ENCODE results near the gene DBN1.
"Not testable (repeated sequence)": the region's sequence is repeated elsewhere in the genome, so short reads cannot be mapped to it uniquely, and the experiment has no call there.

DBN1 gene

DNA sequence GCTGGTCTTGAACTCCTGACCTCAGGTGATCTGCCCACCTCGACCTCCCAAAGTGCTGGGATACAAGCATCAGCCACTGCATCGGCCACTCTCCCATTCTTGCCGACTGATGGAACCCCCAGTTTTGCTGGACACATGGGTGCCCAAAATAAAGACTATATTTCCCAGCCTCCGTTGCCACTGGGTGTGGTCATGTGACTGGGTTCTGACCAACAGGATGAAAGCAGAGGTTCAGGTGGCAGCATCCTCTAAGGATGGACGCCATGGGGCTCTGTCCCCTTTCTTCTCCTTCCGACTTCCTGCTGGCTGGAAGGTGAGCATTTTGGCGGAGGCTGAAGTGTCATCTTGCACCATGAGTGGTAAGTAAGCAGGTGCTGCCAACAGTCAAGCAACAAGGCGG is 13.7 kb upstream of the DBN1 start:
- no peaks in the 10 kb centered on the region for H3K9me3 Mint-ChIP-seq
- H3K36me3 Mint-ChIP-seq, result peaks cover 72% of the 10 kb centered on the region
- DNase-seq (ENCODE audit: low spot score in 2 of 2) (no peak), ATAC-seq (no peak)
- H3K4me3 Mint-ChIP-seq, result no peak overlapping the region
- H3K27ac Mint-ChIP-seq, result no peak overlapping the region
- peaks cover 19% of the 10 kb centered on the region for H3K4me1 Mint-ChIP-seq

DNA sequence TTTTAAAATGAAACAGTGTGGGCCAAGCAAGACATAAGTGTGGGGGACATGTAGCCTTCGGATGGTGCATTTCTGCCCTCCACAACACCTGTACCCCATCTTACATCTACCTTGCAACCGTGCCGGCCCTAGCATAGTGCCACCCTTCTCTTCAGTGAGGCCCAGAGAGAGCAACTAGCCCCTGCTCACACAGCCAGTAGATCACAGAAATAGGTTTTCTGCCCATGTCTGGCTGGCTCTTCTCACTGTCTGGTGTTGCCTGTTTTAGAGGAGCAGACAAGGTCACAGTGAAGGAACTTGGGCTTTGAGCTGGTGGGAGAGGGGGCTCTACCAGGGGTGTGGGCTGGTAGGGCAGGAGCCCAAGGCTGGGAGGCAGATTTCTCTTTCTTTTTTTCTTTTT is 12.8 kb upstream of the DBN1 start:
- Mint-ChIP-seq H3K9me3 (no peaks in the 10 kb centered on the region), H3K27ac (no peak overlapping the region), H3K36me3 (peaks cover 69% of the 10 kb centered on the region), H3K4me1 (peaks cover 19% of the 10 kb centered on the region), H3K4me3 (no peak overlapping the region)
- no peak for ATAC-seq
- DNase-seq (ENCODE audit: low spot score in 2 of 2), result no peak

DNA sequence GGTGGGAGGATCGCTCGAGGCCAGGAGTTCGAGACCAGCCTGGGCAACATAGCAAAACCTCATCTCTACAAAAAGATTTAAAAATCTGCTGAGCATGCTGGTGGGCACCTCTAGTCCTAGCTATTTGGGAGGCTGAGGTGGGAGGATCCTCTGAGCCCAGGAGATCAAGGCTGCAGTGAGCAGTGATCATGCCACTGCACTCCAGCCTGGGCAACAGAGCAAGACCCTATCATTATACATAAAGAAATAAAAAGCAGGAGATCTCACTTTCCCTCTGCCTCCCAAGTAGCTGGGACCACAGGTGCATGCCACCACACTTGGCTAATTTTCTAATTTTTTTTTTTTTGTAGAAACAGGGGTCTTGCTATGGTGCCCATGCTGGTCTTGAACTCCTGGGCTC is 12.3 kb upstream of the DBN1 start:
- H3K27ac Mint-ChIP-seq; ATAC-seq; H3K9me3 Mint-ChIP-seq; H3K4me3 Mint-ChIP-seq; DNase-seq (ENCODE audit: low spot score in 2 of 2): not testable (repeated sequence)
- peaks cover 19% of the 10 kb centered on the region for H3K4me1 Mint-ChIP-seq
- peaks cover 64% of the 10 kb centered on the region for H3K36me3 Mint-ChIP-seq

DNA sequence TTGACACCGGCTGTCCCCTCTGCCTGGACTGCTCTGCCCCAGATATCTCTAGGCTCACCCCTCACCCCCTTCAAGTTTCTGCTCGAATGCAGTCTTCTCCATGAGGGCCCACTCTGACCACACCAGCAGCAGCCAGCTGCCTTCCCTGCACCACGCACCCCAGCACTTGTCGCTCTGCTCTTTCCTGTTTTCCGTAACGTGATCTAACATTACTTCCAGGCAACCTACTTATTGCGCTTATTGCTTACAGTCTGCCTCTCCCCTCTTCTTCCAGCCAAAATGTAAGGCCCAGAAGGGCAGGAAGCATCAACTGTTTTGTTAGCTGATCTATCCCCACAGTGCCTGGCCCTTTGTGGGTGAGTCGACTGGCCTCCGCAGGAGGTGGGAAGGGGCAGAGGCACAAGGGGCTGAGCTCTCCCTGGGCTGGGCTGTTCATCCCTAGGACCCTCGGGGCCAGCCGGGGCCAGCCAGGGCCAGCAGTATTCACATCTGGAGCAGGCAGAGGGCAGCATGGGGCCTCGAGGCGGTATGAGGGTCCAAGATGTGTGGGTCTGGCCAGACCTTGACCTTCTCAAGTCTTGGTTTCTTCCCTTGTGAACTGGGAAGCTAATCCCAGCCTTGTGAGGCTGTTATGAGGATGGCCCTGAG is 11.6 kb upstream of the DBN1 start:
- DNase-seq (ENCODE audit: low spot score in 2 of 2) (no peak), ATAC-seq (no peak)
- Mint-ChIP-seq H3K36me3 (peaks cover 57% of the 10 kb centered on the region), H3K4me1 (peaks cover 15% of the 10 kb centered on the region), H3K27ac (peak overlapping the region; percentile 79), H3K4me3 (no peak overlapping the region), H3K9me3 (no peaks in the 10 kb centered on the region)

DNA sequence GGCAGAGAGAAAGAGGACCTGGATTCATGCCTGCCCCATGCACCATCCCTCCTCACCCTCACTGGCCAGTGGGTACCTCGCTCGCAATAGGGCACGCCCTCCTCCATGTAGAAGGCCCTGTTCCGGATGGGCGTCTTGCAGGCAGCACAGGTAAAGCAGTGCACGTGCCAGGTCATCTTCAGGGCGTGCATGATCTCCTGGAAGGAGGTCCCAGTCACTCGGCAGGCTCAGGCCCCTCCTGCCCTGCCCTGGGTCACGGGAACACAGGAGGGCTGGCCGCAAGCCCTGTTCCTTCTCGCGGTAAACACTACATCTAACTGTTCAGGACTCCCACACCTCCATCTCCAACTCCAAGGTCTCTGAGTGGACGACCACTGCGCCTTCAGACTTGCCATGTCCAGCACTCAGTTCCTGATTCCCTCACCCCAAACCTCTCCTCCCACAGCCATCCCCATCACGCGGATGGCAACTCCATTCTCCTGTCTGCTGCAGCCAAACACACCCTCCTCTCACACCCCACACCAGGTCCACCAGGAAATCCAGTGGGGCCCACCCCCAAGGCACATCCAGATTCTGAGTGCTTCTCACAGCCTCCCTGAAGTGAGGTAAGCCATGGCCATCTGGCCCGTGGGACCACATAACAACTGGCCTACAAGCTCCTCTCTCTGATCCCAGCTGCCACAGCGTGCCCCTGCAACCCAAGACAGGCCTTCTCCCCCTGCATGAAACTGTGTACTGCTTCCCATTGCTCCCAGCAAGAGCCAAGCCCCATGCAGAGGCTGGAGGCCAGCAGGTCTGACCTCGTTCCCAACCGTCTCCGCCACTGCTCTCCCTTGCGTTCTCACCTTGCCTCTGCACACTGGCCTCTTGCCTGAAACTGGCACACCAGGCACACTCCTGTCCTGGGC is 10.8 kb upstream of the DBN1 start:
- Mint-ChIP-seq H3K9me3 (no peaks in the 10 kb centered on the region), H3K27ac (peak overlapping the region; percentile 79), H3K4me1 (peaks cover 20% of the 10 kb centered on the region), H3K36me3 (peaks cover 62% of the 10 kb centered on the region), H3K4me3 (no peak overlapping the region)
- DNase-seq (ENCODE audit: low spot score in 2 of 2) (no peak), ATAC-seq (peak; percentile 3)

DNA sequence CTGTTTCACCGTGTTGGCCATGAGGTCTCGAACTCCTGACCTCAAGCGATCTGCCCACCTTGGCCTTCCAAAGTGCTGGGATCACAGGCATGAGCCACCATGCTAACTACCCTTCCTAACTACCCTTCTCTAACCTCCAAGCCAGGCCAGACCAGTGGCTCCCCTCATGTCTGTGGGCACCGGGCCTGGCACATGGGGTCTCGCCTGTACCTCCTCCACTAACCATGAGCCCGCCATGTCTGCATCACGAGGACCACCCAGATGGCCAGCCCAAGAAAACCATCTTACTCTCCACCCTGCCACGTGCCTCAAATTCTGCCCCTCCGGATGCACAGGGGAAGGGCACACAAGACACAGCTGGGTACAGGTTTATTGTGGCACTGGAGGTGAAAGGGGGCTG is 9.6 kb upstream of the DBN1 start:
- Mint-ChIP-seq H3K4me1 (peaks cover 29% of the 10 kb centered on the region), H3K27ac (no peak overlapping the region), H3K36me3 (peaks cover 60% of the 10 kb centered on the region), H3K9me3 (no peaks in the 10 kb centered on the region), H3K4me3 (no peak overlapping the region)
- no peak for ATAC-seq
- DNase-seq (ENCODE audit: low spot score in 2 of 2), result no peak

DNA sequence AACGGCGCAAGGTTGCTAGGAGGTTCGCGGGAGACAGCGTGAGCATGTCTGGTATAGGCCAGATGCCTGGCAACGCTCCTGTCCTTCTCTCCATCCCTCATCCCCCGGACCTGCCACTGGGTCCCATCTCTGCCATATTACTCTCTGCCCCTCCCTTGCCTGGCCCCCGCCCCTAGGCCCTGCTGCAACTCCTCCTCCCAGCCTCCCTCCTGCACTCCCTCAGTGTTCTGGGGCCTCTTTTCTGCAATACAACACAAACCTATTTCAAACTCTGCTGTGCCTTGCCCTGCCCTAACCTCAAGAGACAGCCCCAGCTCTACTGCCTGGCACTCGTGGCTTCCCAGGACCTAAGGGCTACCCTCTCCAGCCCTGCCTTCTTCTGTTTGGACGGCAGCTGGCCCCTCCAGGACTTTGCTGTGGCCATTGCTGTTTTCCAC is 8.9 kb upstream of the DBN1 start:
- ATAC-seq, result no peak
- Mint-ChIP-seq H3K4me1 (peaks cover 34% of the 10 kb centered on the region), H3K36me3 (peaks cover 53% of the 10 kb centered on the region), H3K9me3 (no peaks in the 10 kb centered on the region), H3K27ac (no peak overlapping the region), H3K4me3 (no peak overlapping the region)
- no peak for DNase-seq (ENCODE audit: low spot score in 2 of 2)

DNA sequence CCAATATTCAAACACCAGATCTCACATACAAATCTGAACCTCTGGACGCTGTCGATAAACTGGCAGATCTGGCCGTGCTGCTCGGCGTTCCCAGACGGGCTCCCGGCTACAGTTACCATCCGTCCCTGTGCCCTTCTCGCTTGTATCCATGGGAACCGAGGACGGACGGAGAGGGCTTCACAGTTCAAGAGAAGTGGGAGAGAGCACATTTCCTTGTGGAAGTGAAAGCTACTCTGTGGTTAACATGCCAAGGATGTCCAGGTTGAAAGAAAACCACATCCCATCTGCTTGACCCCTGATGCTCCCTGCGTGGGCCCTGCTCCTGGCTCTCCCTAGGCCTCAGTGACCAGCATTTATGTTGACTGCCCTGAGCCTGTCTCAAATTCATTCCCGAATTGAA is 6.3 kb upstream of the DBN1 start:
- Mint-ChIP-seq H3K9me3 (no peaks in the 10 kb centered on the region), H3K27ac (peak overlapping the region; percentile 98), H3K36me3 (peaks cover 29% of the 10 kb centered on the region), H3K4me1 (peaks cover 48% of the 10 kb centered on the region), H3K4me3 (no peak overlapping the region)
- DNase-seq (ENCODE audit: low spot score in 2 of 2), result no peak
- no peak for ATAC-seq

DNA sequence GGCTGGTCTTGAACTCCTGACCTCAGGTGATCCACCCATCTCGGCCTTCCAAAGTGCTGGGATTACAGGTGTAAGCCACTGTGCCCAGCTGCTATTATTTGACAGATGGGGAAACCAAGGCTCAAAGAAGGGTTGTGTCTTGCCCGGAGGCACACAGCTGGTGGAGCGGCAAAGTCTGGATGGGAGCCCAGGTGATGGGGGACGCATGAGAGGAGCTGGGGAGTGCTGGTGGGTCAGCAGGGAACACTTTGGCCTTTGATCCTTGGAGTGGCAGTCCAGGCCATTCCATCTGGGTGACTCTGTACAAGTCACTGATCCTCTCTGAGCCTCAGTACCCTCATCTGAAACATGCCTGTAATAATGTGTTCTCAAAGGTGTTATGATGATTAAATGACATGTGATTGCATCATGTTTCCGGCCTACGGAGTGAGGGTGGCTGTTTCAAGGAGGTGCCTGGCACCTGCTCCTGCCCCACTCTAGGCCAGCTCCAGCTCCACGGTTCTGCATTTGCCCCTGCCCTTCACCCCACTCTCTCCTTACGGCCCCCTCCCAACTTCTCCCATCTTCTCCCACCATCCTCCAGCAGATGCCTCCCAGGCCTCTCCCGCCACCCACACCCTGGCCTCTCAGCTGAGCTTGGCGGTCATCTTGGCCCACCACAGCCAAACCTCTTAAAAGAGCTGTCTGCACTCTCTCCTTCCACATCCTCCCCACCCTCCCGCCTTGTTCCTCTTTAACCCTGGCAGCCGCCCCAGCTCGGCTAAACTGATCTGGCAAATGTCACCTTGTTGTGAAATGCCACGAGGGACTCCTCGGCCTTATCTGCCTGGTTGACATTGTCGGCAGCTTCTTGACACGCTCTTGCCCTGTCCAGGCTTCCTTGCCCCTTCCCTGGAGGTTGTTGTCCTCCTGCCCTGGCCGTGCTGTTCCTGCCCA is 5.5 kb upstream of the DBN1 start:
- DNase-seq (ENCODE audit: low spot score in 2 of 2), result peak in 1 of 2 donors; percentile 66
- Mint-ChIP-seq H3K36me3 (peaks cover 27% of the 10 kb centered on the region), H3K4me3 (peak overlapping the region; percentile 42), H3K27ac (peak overlapping the region; percentile 98), H3K4me1 (peaks cover 49% of the 10 kb centered on the region), H3K9me3 (no peaks in the 10 kb centered on the region)
- ATAC-seq, result peak; percentile 75

DNA sequence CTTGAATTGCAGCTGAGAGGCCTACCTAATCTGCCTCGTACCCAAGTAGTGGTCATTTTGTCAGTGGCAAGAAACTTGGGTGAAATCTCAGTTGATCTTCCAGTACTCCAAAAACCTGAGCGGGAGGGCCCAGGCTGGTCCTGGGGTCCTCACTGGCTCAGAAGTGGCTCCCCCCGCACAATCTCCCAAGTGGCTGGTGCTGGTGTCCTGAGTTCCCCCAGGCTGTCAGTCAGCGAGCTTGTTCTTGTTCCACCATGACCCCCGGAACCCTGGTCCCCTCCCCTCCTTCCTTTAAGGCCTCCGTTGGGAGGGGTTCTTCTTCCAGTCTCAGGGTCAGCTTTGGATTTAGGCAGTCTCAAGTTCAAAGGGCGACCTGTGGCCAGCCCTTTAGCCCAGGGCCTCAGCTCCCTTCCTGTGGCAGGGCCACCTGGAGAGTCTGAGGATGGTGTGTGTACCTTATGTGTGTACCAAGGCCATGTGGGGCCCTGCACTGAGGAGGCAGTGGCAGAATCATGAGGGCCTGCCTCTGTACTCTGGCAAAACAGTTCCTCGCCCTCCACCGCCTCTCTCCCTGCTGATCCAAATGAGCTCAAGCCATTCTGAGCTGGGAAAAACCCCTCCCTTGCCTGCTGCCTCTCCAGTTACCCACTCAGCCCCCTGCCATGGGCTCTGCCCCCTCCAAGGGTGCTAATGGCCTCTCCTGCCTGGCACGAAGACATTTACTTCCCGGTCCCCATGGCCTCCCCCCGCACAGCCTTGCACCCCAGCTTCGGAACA is 4.5 kb upstream of the DBN1 start:
- Mint-ChIP-seq H3K27ac (peak overlapping the region; percentile 98), H3K4me3 (no peak overlapping the region), H3K36me3 (peaks cover 23% of the 10 kb centered on the region), H3K9me3 (no peaks in the 10 kb centered on the region), H3K4me1 (peaks cover 53% of the 10 kb centered on the region)
- no peak for ATAC-seq
- DNase-seq (ENCODE audit: low spot score in 2 of 2), result no peak

DNA sequence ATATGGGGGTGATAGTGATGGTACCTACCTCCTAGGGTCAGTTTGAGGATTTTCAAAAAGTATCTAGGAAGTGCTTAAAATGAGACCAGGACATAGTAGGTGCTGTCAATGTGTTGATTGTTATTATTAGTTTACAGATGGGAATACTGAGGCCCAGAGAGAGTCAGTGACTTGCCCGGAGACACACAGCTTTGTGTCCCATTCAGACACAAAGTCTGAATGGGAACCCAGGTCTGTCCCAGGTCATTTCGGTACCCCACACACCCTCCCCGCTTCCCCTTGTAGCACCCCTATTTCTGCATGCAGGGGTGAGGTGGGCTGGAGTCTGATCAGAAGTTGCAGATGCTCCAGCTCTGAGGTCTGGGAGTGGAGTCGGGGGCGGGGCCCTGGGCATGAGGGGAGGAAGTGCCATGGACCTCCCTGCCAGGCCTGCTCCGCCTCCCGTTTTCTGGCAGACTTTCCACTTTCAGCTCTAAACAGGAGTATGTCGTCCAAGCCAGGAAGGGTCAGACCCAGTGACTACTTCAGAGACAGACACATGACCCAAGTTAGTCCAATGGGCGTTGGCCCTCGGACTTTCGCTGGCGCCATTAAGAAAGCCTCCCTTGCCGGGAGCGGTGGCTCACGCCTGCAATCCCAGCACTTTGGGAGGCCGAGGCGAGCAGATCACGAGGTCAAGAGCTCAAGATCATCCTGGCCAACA is 3.2 kb upstream of the DBN1 start:
- Mint-ChIP-seq H3K36me3 (peaks cover 19% of the 10 kb centered on the region), H3K4me3 (peak overlapping the region; percentile 21), H3K27ac (peak overlapping the region; percentile 69), H3K9me3 (no peaks in the 10 kb centered on the region), H3K4me1 (peaks cover 60% of the 10 kb centered on the region)
- ATAC-seq (no peak), DNase-seq (ENCODE audit: low spot score in 2 of 2) (no peak)

DNA sequence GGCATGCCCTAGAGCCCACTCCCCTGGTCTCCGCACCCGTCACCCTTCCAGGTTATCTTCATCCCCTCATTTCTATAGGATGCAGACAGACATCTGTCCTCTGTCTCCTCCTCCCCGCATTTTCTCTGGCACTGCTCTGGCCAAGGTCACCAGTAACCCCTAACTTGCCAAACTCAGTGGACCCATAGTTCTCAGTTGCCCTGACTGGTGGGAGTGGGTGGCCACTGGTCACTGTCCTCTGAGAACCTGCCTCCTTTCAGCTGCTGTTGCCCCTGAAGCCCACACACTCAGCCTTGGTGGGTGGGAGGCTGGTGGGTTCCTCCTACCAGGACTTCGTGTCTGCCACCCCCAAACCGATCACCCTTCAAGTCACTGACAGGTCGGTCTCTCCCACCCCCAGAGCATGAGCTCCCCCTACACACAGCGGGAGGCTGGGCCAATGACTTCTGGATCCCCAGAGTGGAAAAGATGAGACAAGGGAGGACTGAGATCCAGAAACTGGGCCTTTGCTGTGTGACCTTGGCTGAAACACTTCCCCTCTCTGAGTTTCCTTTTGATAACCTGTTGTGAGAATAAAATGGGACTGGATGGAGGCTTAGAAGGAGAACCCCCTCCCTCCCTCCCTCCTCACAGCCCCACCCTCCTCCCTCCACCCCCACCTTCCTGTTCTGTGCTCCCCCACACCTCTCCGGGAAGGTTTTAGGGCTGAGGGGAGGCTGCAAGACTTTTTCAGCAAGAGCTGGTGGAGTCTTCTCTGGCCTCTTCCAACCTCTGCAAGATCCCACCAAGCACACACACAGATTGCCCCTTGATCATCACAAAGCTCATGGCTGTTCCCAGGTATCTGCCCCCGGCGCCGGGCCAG is 2.4 kb upstream of the DBN1 start:
- H3K4me3 Mint-ChIP-seq, result peak overlapping the region; percentile 79
- H3K4me1 Mint-ChIP-seq, result peaks cover 69% of the 10 kb centered on the region
- ATAC-seq, result no peak

DNA sequence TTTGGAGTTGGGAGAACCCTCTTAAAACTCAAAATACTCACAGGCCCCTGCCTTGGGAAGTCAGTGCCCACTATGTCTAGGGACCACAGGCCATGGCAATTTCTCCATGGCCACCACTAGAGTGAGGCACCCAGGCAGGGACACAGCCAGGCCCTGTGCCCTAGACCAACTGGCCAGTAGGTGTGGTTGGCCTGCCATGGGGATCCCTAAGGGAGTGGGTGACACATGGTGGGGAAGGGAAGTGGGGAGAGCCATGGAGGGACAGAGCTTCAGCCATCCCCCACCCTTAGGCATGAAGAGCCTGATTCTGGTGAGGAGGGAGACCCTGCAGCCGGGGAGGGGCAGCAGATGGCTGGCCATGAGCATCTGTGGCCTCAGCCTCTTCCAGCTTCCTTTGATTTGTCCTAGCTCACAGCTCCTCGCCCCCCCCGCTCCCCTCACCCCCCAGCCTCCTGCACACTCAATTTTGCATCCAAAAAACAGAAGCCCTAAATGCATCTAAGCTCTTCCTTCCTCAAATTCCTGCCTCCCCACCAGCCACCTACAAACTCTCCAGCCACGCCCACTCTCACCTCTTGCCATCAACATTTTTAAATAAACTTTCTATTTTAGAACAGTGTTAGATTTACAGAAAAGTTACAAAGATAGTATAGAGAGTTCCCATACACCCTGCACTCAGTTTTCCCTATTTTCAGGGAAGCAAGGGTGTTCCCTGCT is 1.6 kb upstream of the DBN1 start:
- Mint-ChIP-seq H3K4me1 (peaks cover 75% of the 10 kb centered on the region), H3K9me3 (no peaks in the 10 kb centered on the region), H3K27ac (peak overlapping the region; percentile 93), H3K4me3 (peak overlapping the region; percentile 79), H3K36me3 (peaks cover 25% of the 10 kb centered on the region)
- ATAC-seq (no peak), DNase-seq (ENCODE audit: low spot score in 2 of 2) (no peak)

More for the DNA sequence above, 2.4 kb upstream of the DBN1 start:
- peaks cover 25% of the 10 kb centered on the region for H3K36me3 Mint-ChIP-seq
- DNase-seq (ENCODE audit: low spot score in 2 of 2), result no peak
- no peaks in the 10 kb centered on the region for H3K9me3 Mint-ChIP-seq
- peak overlapping the region; percentile 69 for H3K27ac Mint-ChIP-seq

All from stimulated activated effector memory CD8-positive, alpha-beta T cell treated with anti-CD3 and anti-CD28 coated beads, Interleukin-12 subunit alpha, Interleukin-12 subunit beta, amount 100 ng/mL, for 72 hours (primary cell).